ENCODE results near the gene KDM2B. TPM values are rescaled to one million over a fixed set of nuclear protein-coding genes. Genes with fewer than 3 reads are reported as not detected.

Gene KDM2B
- polyA plus RNA-seq, 1 of the 3 experiments (the other 2 are of a cell fraction), result 11.5 TPM

- no peak for TF ChIP-seq USF1 (IDR thresholded peaks at IDR 0.05; ENCODE audit: borderline replicate concordance, low read depth)
- no peak for TF ChIP-seq SIN3A (IDR thresholded peaks at IDR 0.05; ENCODE audit: borderline replicate concordance, low read depth, low read length)
- no peak for TF ChIP-seq TAF1 (IDR thresholded peaks at IDR 0.05; ENCODE audit: borderline replicate concordance, low read depth, low read length)
- peak; percentile 86 for TF ChIP-seq CHD2 (IDR thresholded peaks at IDR 0.05; ENCODE audit: low read length, partially characterized antibody)
- TF ChIP-seq TCF12 (IDR thresholded peaks at IDR 0.05), result peak; percentile 99
- peak; percentile 88 for TF ChIP-seq POLR2AphosphoS5 (IDR thresholded peaks at IDR 0.05; ENCODE audit: low read depth, low read length)
- peak; percentile 35; the same call in 1 of the 2 replicates for TF ChIP-seq YY1 (IDR thresholded peaks at IDR 0.05; ENCODE audit: low read depth)
- TF ChIP-seq ELF1 (IDR thresholded peaks at IDR 0.05), result 0 out of 2 replicates have a peak, but pooled peaks have one; percentile 30
- no peak for TF ChIP-seq FOXM1 (IDR thresholded peaks at IDR 0.05; ENCODE audit: low read depth)
- TF ChIP-seq NRF1 (IDR thresholded peaks at IDR 0.05; ENCODE audit: low read depth, low read length), result no peak
- peak; percentile 67; the same call in 1 of the 2 replicates for TF ChIP-seq FOXJ3 (CRISPR knock-in tag; IDR thresholded peaks at IDR 0.05)
- no peak for TF ChIP-seq ZBTB33 (IDR thresholded peaks at IDR 0.05; ENCODE audit: borderline replicate concordance, low read depth)
- TF ChIP-seq MXI1 (IDR thresholded peaks at IDR 0.05; ENCODE audit: low read depth, low read length), result no peak
- no peak for TF ChIP-seq REST (IDR thresholded peaks at IDR 0.05; ENCODE audit: low read depth, low read length)
- TF ChIP-seq IRF3 (IDR thresholded peaks at IDR 0.05; ENCODE audit: low read depth, low read length), result no peak
- peak; percentile 22; the same call in 1 of the 2 replicates for TF ChIP-seq FOSL2 (IDR thresholded peaks at IDR 0.05; ENCODE audit: borderline replicate concordance, low read depth)
- peak; percentile 25; the same call in 1 of the 2 replicates for TF ChIP-seq RXRA (IDR thresholded peaks at IDR 0.05; ENCODE audit: borderline replicate concordance, low read depth)
- peak; percentile 95 for TF ChIP-seq RCOR1 (IDR thresholded peaks at IDR 0.05; ENCODE audit: low read length)
- TF ChIP-seq EZH2phosphoT487 (IDR thresholded peaks at IDR 0.05; ENCODE audit: borderline replicate concordance, low read depth), result no peak
- peak; percentile 71 for TF ChIP-seq TEAD4 (IDR thresholded peaks at IDR 0.05; ENCODE audit: borderline replicate concordance, insufficient read depth)
- TF ChIP-seq NFIC (IDR thresholded peaks at IDR 0.05; ENCODE audit: borderline replicate concordance), result peak; percentile 98
- TF ChIP-seq EP300 (IDR thresholded peaks at IDR 0.05; ENCODE audit: borderline replicate concordance in 1 of 2, low read depth in 1 of 2, low read length in 1 of 2), result peak; percentile 36 to 85; a peak in 3 of 4 replicates
- TF ChIP-seq RFX5 (IDR thresholded peaks at IDR 0.05; ENCODE audit: low read length), result no peak
- TF ChIP-seq GATA2 (CRISPR knock-in tag; IDR thresholded peaks at IDR 0.05), result peak; percentile 94
- TF ChIP-seq MEF2A (IDR thresholded peaks at IDR 0.05; ENCODE audit: borderline replicate concordance, low read depth), result no peak
Measured at GRCh38 chr12:121391619-121392324, 189.1 kb downstream of the KDM2B start (continued).

Measured in SK-N-SH (cell line).